GM10266 (cell line): ENCODE results near the gene LONRF2.

Experiments used
- DNase-seq: peaks from one replicate; pipeline ENCODE4 v3.0.0; 2012; ENCODE audit errors: extremely low spot score
- CTCF ChIP-seq: IDR thresholded peaks from 2 replicates; pipeline ENCODE4 v1.5.1; 2012; ENCODE audit warnings: mild to moderate bottlenecking, low read depth; ENCODE audit not compliant: control insufficient read depth, insufficient read depth; ENCODE audit errors: missing control alignments

Gene LONRF2

GRCh38 chr2:100246163-100247145 lies 75.8 kb downstream of the LONRF2 start:
- no peak for DNase-seq
- TF ChIP-seq CTCF: no peak

- DNase-seq: no peak
- TF ChIP-seq CTCF: no peak
Observed at GRCh38 chr2:100245681-100246080, 76.6 kb downstream of the LONRF2 start.

- DNase-seq: no peak
- TF ChIP-seq CTCF: no peak
Observed at GRCh38 chr2:100244881-100245605, 77.3 kb downstream of the LONRF2 start.

GRCh38 chr2:100243631-100244030 lies 78.7 kb downstream of the LONRF2 start:
- no peak for TF ChIP-seq CTCF

GRCh38 chr2:100242891-100243619 lies 79.2 kb downstream of the LONRF2 start:
- peak; percentile 72 for TF ChIP-seq CTCF
- DNase-seq: peak; percentile 59

More at GRCh38 chr2:100243631-100244030, 78.7 kb downstream of the LONRF2 start:
- DNase-seq: no peak

GRCh38 chr2:100242476-100242875 lies 79.8 kb downstream of the LONRF2 start:
- TF ChIP-seq CTCF: no peak
- no peak for DNase-seq
